H1 (cell line): ENCODE data around the gene PPP3CB. TPM values are rescaled to one million over a fixed set of nuclear protein-coding genes. Genes with fewer than 3 reads are reported as not detected.

Source experiments
- CTCF ChIA-PET: fragments of 300-600 bp; sonication (Branson Sonifier 250); formaldehyde crosslinking; loops from one replicate; lab custom pipeline; 2021; ENCODE audit not compliant: partially characterized antibody; lab: Charles Lee
- POLR2A ChIA-PET: fragments of 300-600 bp; sonication (Branson Sonifier 250); formaldehyde crosslinking; loops from one replicate; lab custom pipeline; 2021; ENCODE audit warnings: inconsistent platforms; ENCODE audit not compliant: partially characterized antibody; lab: Charles Lee
- DNase-seq, 2 experiments: peaks; one replicate each; pipeline versions ENCODE4 v3.0.0 to v3.0.0-alpha.2; 2010 to 2022; ENCODE audit warnings: low spot score in 2 of 2, low read depth in 1 of 2, mixed read lengths in 1 of 2
- FAIRE-seq: peaks from 2 replicates; lab custom pipeline; 2011; peaks lifted over from hg19 to GRCh38; lab: Jason Lieb, UNC
- H2AFZ ChIP-seq: 2 replicates; pipeline ENCODE4 v1.8.1; 2012; ENCODE audit warnings: low read length, inconsistent platforms
- H2AK5ac ChIP-seq: 2 replicates; pipeline ENCODE4 v1.6.1; 2013; ENCODE audit warnings: low read depth, low read length
- H2BK120ac ChIP-seq: replicated peaks from 2 replicates; pipeline ENCODE3; 2013; ENCODE audit warnings: low read depth, low read length, inconsistent platforms
- H2BK12ac ChIP-seq: 2 replicates; pipeline ENCODE4 v1.6.1; 2013; ENCODE audit warnings: low read depth, low read length
- H2BK15ac ChIP-seq: 2 replicates; pipeline ENCODE4 v1.6.1; 2013; ENCODE audit warnings: low read length
- H2BK20ac ChIP-seq: 2 replicates; pipeline ENCODE4 v1.6.1; 2013; ENCODE audit warnings: low read length
- H2BK5ac ChIP-seq: 2 replicates; pipeline ENCODE4 v1.6.1; 2013; ENCODE audit warnings: low read depth, low read length
- H3K14ac ChIP-seq: 2 replicates; pipeline ENCODE4 v1.6.1; 2013; ENCODE audit warnings: inconsistent platforms; ENCODE audit not compliant: insufficient read length
- H3K18ac ChIP-seq: 2 replicates; pipeline ENCODE4 v1.6.1; 2013; ENCODE audit warnings: low read length; ENCODE audit errors: extremely low read depth
- H3K23ac ChIP-seq: 2 replicates; pipeline ENCODE4 v1.6.1; 2013; ENCODE audit warnings: inconsistent platforms; ENCODE audit not compliant: insufficient read length
- H3K23me2 ChIP-seq: 2 replicates; pipeline ENCODE4 v1.6.1; 2013; ENCODE audit warnings: low read depth, low read length
- H3K27ac ChIP-seq: 2 replicates; pipeline ENCODE4 v1.6.1; 2011; ENCODE audit warnings: low read depth, low read length, inconsistent platforms
- H3K27me3 ChIP-seq, 4 experiments: replicated peaks in 1 of 4; 1 replicate in 1 of 4; 2 replicates in 3 of 4; pipeline versions ENCODE4 v1.6.1 to v1.8.1; 2011 to 2013; ENCODE audit warnings: low read length in 3 of 4, mild to moderate bottlenecking in 3 of 4, inconsistent platforms in 2 of 4, mixed read lengths in 2 of 4, moderate library complexity in 1 of 4; ENCODE audit not compliant: control insufficient read depth in 3 of 4, insufficient read depth in 3 of 4; ENCODE audit errors: extremely low read depth in 1 of 4
- H3K36me3 ChIP-seq, 4 experiments: 2 replicates each; pipeline versions ENCODE4 v1.6.1 to v1.8.1; 2011 to 2013; ENCODE audit warnings: mild to moderate bottlenecking in 4 of 4, low read length in 3 of 4, moderate library complexity in 2 of 4, control low read depth in 1 of 4, inconsistent platforms in 1 of 4; ENCODE audit not compliant: insufficient read depth in 4 of 4, control insufficient read depth in 2 of 4
- H3K4ac ChIP-seq: replicated peaks from 2 replicates; pipeline ENCODE3; 2013; ENCODE audit warnings: low read length, low read depth, mixed read lengths, inconsistent platforms; ENCODE audit not compliant: insufficient read length
- H3K4me1 ChIP-seq, 4 experiments: replicated peaks in 1 of 4; 1 replicate in 1 of 4; 2 replicates in 3 of 4; pipeline versions ENCODE4 v1.6.1 to v1.8.1; 2011 to 2013; ENCODE audit warnings: low read length in 3 of 4, inconsistent platforms in 2 of 4, mixed read lengths in 1 of 4; ENCODE audit not compliant: insufficient read depth in 4 of 4, control insufficient read depth in 3 of 4
- H3K4me2 ChIP-seq, 2 experiments: 2 replicates each; pipeline versions ENCODE4 v1.6.1 to v1.8.1; 2011 to 2013; ENCODE audit warnings: low read depth in 2 of 2, low read length in 2 of 2, control low read depth in 1 of 2, inconsistent platforms in 1 of 2, mild to moderate bottlenecking in 1 of 2; ENCODE audit not compliant: insufficient read depth in 1 of 2
- H3K4me3 ChIP-seq, 4 experiments: fragments of 200-600, 300-600 bp in 1 of 4; sonication (generic), shearing (Covaris generic), sonication (Bioruptor Twin) in 1 of 4; 2 replicates each; pipeline versions ENCODE4 v1.5.1 to v1.8.1; 2011 to 2016; ENCODE audit warnings: low read length in 4 of 4, low read depth in 3 of 4, control low read depth in 2 of 4, inconsistent platforms in 2 of 4, mild to moderate bottlenecking in 2 of 4, mixed read lengths in 1 of 4, moderate library complexity in 1 of 4; ENCODE audit not compliant: insufficient read depth in 2 of 4; ENCODE audit errors: extremely low read depth in 1 of 4
- H3K56ac ChIP-seq: replicated peaks from 2 replicates; pipeline ENCODE3; 2013; ENCODE audit warnings: low read depth, mild to moderate bottlenecking, mixed read lengths, low read length, inconsistent platforms; ENCODE audit not compliant: insufficient read length
- H3K79me1 ChIP-seq: 2 replicates; pipeline ENCODE4 v1.6.1; 2013; ENCODE audit warnings: low read depth, low read length, control low read depth
- H3K79me2 ChIP-seq, 2 experiments: 2 replicates each; pipeline versions ENCODE4 v1.6.1 to v1.8.1; 2012 to 2013; ENCODE audit warnings: low read length in 2 of 2, mild to moderate bottlenecking in 2 of 2, inconsistent platforms in 1 of 2; ENCODE audit not compliant: insufficient read depth in 2 of 2, control insufficient read depth in 1 of 2
- H3K9ac ChIP-seq, 4 experiments: replicated peaks in 1 of 4; 1 replicate in 1 of 4; 2 replicates in 3 of 4; pipeline versions ENCODE4 v1.6.1 to v1.8.1; 2011 to 2013; ENCODE audit warnings: low read depth in 3 of 4, low read length in 3 of 4, control low read depth in 2 of 4, mild to moderate bottlenecking in 2 of 4, moderate library complexity in 2 of 4, inconsistent platforms in 1 of 4; ENCODE audit errors: extremely low read depth in 1 of 4
- H3K9me3 ChIP-seq, 2 experiments: 2 replicates each; pipeline versions ENCODE4 v1.6.1 to v1.8.1; 2012 to 2013; ENCODE audit warnings: mild to moderate bottlenecking in 2 of 2, moderate library complexity in 2 of 2, control low read depth in 1 of 2, inconsistent platforms in 1 of 2, low read depth in 1 of 2, low read length in 1 of 2, mixed read lengths in 1 of 2; ENCODE audit not compliant: insufficient read depth in 2 of 2
- H4K20me1 ChIP-seq, 2 experiments: replicated peaks in 1 of 2; 2 replicates each; pipeline versions ENCODE3 to v1.8.1; 2011 to 2013; ENCODE audit warnings: inconsistent platforms in 2 of 2, low read length in 2 of 2, mild to moderate bottlenecking in 1 of 2; ENCODE audit not compliant: insufficient read depth in 2 of 2, control insufficient read depth in 1 of 2
- H4K5ac ChIP-seq: 2 replicates; pipeline ENCODE4 v1.6.1; 2013; ENCODE audit warnings: low read length, low read depth, mixed read lengths, inconsistent platforms; ENCODE audit not compliant: insufficient read length
- H4K8ac ChIP-seq: 2 replicates; pipeline ENCODE4 v1.8.0; 2013; ENCODE audit warnings: mild to moderate bottlenecking, moderate library complexity, low read length, inconsistent platforms; ENCODE audit not compliant: insufficient read depth; ENCODE audit errors: extremely low read depth
- H4K91ac ChIP-seq: replicated peaks from 2 replicates; pipeline ENCODE3; 2013; ENCODE audit warnings: low read length, mixed read lengths, inconsistent platforms; ENCODE audit not compliant: insufficient read length
- ASH2L ChIP-seq: fragments of 200-600, 300-600 bp; sonication (generic); IDR thresholded peaks from one replicate; pipeline ENCODE4 v1.7.1; 2017; ENCODE audit warnings: low read length
- GABPA ChIP-seq: IDR thresholded peaks from 2 replicates; pipeline ENCODE4 v1.6.1; 2011; ENCODE audit warnings: mild to moderate bottlenecking, low read length, moderate library complexity, borderline replicate concordance; ENCODE audit not compliant: insufficient read depth
- SP2 ChIP-seq: IDR thresholded peaks from 2 replicates; pipeline ENCODE4 v1.6.1; 2012; ENCODE audit warnings: mild to moderate bottlenecking, low read length, inconsistent platforms
- YY1 ChIP-seq: IDR thresholded peaks from 2 replicates; pipeline ENCODE4 v1.6.1; 2011; ENCODE audit warnings: low read depth, mild to moderate bottlenecking, low read length
- WGBS, 2 experiments: shearing (Covaris generic) in 1 of 2; methylation state at CpG; one replicate each; pipeline versions ENCODE4 v1.1.6 to v1.1.7; 2013 to 2015; ENCODE audit warnings: low lambda C conversion rate in 2 of 2, mixed read lengths in 2 of 2, inconsistent platforms in 1 of 2, low coverage in 1 of 2, missing lambda C conversion rate in 1 of 2; ENCODE audit not compliant: insufficient replicate concordance in 2 of 2, insufficient coverage in 1 of 2, insufficient read length in 1 of 2; ENCODE audit errors: extremely low coverage in 1 of 2, missing lambda C conversion rate in 1 of 2; 5-methylcytosine and 5-hydroxymethylcytosine counted together
- polyA plus RNA-seq, 7 experiments: library from polyadenylated mRNA; depleted of rRNA in 3 of 7; stranded (reverse) in 5 of 7; unstranded in 2 of 7; fragments of >200 nt in 5 of 7; fragments of 200-250 nt in 2 of 7; gene quantifications; 1 replicate in 5 of 7; 2 replicates in 1 of 7; 4 replicates in 1 of 7; pipeline versions ENCODE4 v1.2.1 to v1.2.3, GENCODE V29; 2011 to 2013; ENCODE audit warnings: missing spikeins in 2 of 7, mixed read lengths in 2 of 7
- total RNA-seq: library from RNA; stranded (reverse); fragmentation: NEBNext Ultra II Directional; extraction: Animal tissue kit (Norgen Biotek cat#: 25700); gene quantifications from 2 replicates; pipeline ENCODE4 v1.2.1, GENCODE V29; 2021

The PPP3CB gene
- total and polyA plus RNA-seq, 2 of the 8 experiments (the other 6 are each of a cell fraction or from before 2014, with no cell fraction given) = 10.5 to 36.3 TPM

GRCh38 chr10:73545357-73545756, 49.5 kb upstream of the PPP3CB start:
- no peaks in the 10 kb centered on the region for H3K9me3 ChIP-seq
- H2BK12ac ChIP-seq = no peak overlapping the region
- H3K23ac ChIP-seq = no peak overlapping the region
- FAIRE-seq = no peak
- peaks cover 0 to 2% of the 10 kb centered on the region in 2 experiments for H4K20me1 ChIP-seq
- H2BK15ac ChIP-seq = no peak overlapping the region
- H4K5ac ChIP-seq = no peak overlapping the region
- H3K4me3 ChIP-seq = no peak overlapping the region
- H2BK120ac ChIP-seq = no peak overlapping the region
- 97% methylated on average over 2 of the region's 2 CpGs; no CpG with 5 or more reads in 1 of the 2 experiments for WGBS, 2 experiments
- no peak overlapping the region for H2AK5ac ChIP-seq
- H3K23me2 ChIP-seq = peaks cover 2% of the 10 kb centered on the region; the same call in 1 of the 2 replicates
- no peak overlapping the region for H3K18ac ChIP-seq
- no peaks in the 10 kb centered on the region for H3K27me3 ChIP-seq
- H3K36me3 ChIP-seq = peaks cover 0 to 22% (median 5%) of the 10 kb centered on the region in 4 experiments; a peak in 7 of 8 replicates
- no peak overlapping the region for H4K91ac ChIP-seq
- H3K56ac ChIP-seq = no peak overlapping the region
- no peak for DNase-seq
- H3K79me2 ChIP-seq = no peaks in the 10 kb centered on the region
- no peaks in the 10 kb centered on the region for H3K79me1 ChIP-seq
- no peak overlapping the region for H3K4me2 ChIP-seq
- H3K4ac ChIP-seq = no peak overlapping the region
- ChIA-PET CTCF (interaction anchor here (4.4 kb wide), 1 partner anchor 15 kb away, joined by 18 read pairs; no protein-coding TSS in a partner anchor), POLR2A (interaction anchor here (1.1 kb wide), 1 partner anchor 278 kb away, joined by 3 read pairs; no protein-coding TSS in a partner anchor)
- no peak overlapping the region for H3K27ac ChIP-seq
- H3K14ac ChIP-seq = no peak overlapping the region
- H2BK5ac ChIP-seq = no peak overlapping the region
- no peak overlapping the region for H2BK20ac ChIP-seq
- no peaks in the 10 kb centered on the region for H3K4me1 ChIP-seq
- no peak overlapping the region for H4K8ac ChIP-seq
- no peak overlapping the region for H2AFZ ChIP-seq
- H3K9ac ChIP-seq = no peak overlapping the region
- no peak for TF ChIP-seq ASH2L
- TF ChIP-seq SP2 = no peak
- TF ChIP-seq GABPA = no peak
- no peak for TF ChIP-seq YY1
